Smooth muscle cell of the pulmonary artery (primary cell): Measurements from ENCODE around the gene ANO2. TPM values are rescaled to one million over a fixed set of nuclear protein-coding genes. Genes with fewer than 3 reads are reported as not detected.

Experiments used
- total RNA-seq: library from RNA; depleted of rRNA; stranded (reverse); fragments of >200 nt; gene quantifications from 2 replicates; pipeline ENCODE4 v1.2.3, GENCODE V29; 2014

ANO2 gene
- total RNA-seq: 0.07 TPM in 1 of 2 replicates, not detected in the other

GRCh38 chr12:5945071-5946008 lies at the start of gene ANO2:
TSS of gene ANO2 (minus strand) at chr12:5945259. CDS start at chr12:5945217, 42 bp downstream.

Other genes with a start within 250 kb of the ANO2 start
- 0.92 and 1.2 TPM in 2 replicates for gene VWF, start 179.4 kb upstream of the ANO2 start, total RNA-seq